ENCODE results near the gene KIF1A.

The KIF1A gene

GRCh38 chr2:240723851-240724250, 96.2 kb downstream of the KIF1A start:
- DNase-seq (ENCODE audit: insufficient read length, low spot score) (no peak), FAIRE-seq (no peak)

GRCh38 chr2:240722796-240723735, 97.0 kb downstream of the KIF1A start:
- DNase-seq (ENCODE audit: insufficient read length, low spot score) (no peak), FAIRE-seq (no peak)

- no peak for DNase-seq (ENCODE audit: insufficient read length, low spot score)
- no peak for FAIRE-seq
Observed at GRCh38 chr2:240722376-240722775, 97.6 kb downstream of the KIF1A start.

- FAIRE-seq (no peak), DNase-seq (ENCODE audit: insufficient read length, low spot score) (no peak)
Observed at GRCh38 chr2:240721596-240722180, 98.3 kb downstream of the KIF1A start.

- FAIRE-seq: no peak
Observed at GRCh38 chr2:240720686-240721595, 99.1 kb downstream of the KIF1A start.

GRCh38 chr2:240719676-240720545, 100.1 kb downstream of the KIF1A start:
- FAIRE-seq (no peak), DNase-seq (ENCODE audit: insufficient read length, low spot score) (no peak)

More at GRCh38 chr2:240720686-240721595, 99.1 kb downstream of the KIF1A start:
- DNase-seq (ENCODE audit: insufficient read length, low spot score): no peak

- DNase-seq (ENCODE audit: insufficient read length, low spot score) (no peak), FAIRE-seq (no peak)
Observed at GRCh38 chr2:240718896-240719490, 101.0 kb downstream of the KIF1A start.

- FAIRE-seq (no peak), DNase-seq (ENCODE audit: insufficient read length, low spot score) (no peak)
Observed at GRCh38 chr2:240717681-240718581, 102.1 kb downstream of the KIF1A start.

- FAIRE-seq: no peak
- DNase-seq (ENCODE audit: insufficient read length, low spot score): no peak
Observed at GRCh38 chr2:240717181-240717641, 102.8 kb downstream of the KIF1A start.

GRCh38 chr2:240716130-240716798, 103.8 kb downstream of the KIF1A start:
- DNase-seq (ENCODE audit: insufficient read length, low spot score) (no peak), FAIRE-seq (no peak)

GRCh38 chr2:240714747-240715725, 105.0 kb downstream of the KIF1A start:
- no peak for FAIRE-seq
- DNase-seq (ENCODE audit: insufficient read length, low spot score): no peak

GRCh38 chr2:240713928-240714746, 105.9 kb downstream of the KIF1A start:
- FAIRE-seq (no peak), DNase-seq (ENCODE audit: insufficient read length, low spot score) (no peak)

GRCh38 chr2:240713071-240713927, 106.7 kb downstream of the KIF1A start:
- DNase-seq (ENCODE audit: insufficient read length, low spot score): no peak
- no peak for FAIRE-seq

- no peak for FAIRE-seq
Observed at GRCh38 chr2:240712121-240712520, 107.9 kb downstream of the KIF1A start.

GRCh38 chr2:240711701-240712100, 108.3 kb downstream of the KIF1A start:
- FAIRE-seq (no peak), DNase-seq (ENCODE audit: insufficient read length, low spot score) (no peak)

More at GRCh38 chr2:240712121-240712520, 107.9 kb downstream of the KIF1A start:
- no peak for DNase-seq (ENCODE audit: insufficient read length, low spot score)

Measured in GM19239 (cell line).